HG03064 (cell line): ENCODE data around the gene DDX51.
"Not testable (repeated sequence)": the region's sequence is repeated elsewhere in the genome, so short reads cannot be mapped to it uniquely, and the experiment has no call there.

ENCODE experiments used
- ATAC-seq: cut with Tn5 transposase; IDR thresholded peaks from one replicate; pipeline ENCODE4 v1.9.1; 2021; ENCODE audit warnings: low read depth; ENCODE audit not compliant: unreplicated experiment

Gene DDX51

GRCh38 chr12:132156573-132157325 is 12.6 kb upstream of the DDX51 start:
- no peak for ATAC-seq

- no peak for ATAC-seq
These were observed 11.9 kb upstream of the DDX51 start for GRCh38 chr12:132155771-132156572.

GRCh38 chr12:132154941-132155770 is 11.0 kb upstream of the DDX51 start:
- no peak for ATAC-seq

GRCh38 chr12:132154341-132154761 is 10.2 kb upstream of the DDX51 start:
- ATAC-seq: no peak

- peak; percentile 60 for ATAC-seq
These were observed 9.6 kb upstream of the DDX51 start for GRCh38 chr12:132153501-132154340.

GRCh38 chr12:132152953-132153352 is 8.8 kb upstream of the DDX51 start:
- ATAC-seq: no peak

GRCh38 chr12:132152411-132152821 is 8.3 kb upstream of the DDX51 start:
- ATAC-seq: no peak

- ATAC-seq: no peak
These were observed 7.8 kb upstream of the DDX51 start for GRCh38 chr12:132151766-132152410.

GRCh38 chr12:132151145-132151765 is 7.1 kb upstream of the DDX51 start:
- ATAC-seq: no peak

GRCh38 chr12:132150780-132151144 is 6.6 kb upstream of the DDX51 start:
- ATAC-seq: no peak

GRCh38 chr12:132149526-132149925 is 5.4 kb upstream of the DDX51 start:
- ATAC-seq: not testable (repeated sequence)

GRCh38 chr12:132148368-132149045 is 4.4 kb upstream of the DDX51 start:
- no peak for ATAC-seq

GRCh38 chr12:132147423-132148367 is 3.6 kb upstream of the DDX51 start:
- no peak for ATAC-seq

- no peak for ATAC-seq
These were observed 2.8 kb upstream of the DDX51 start for GRCh38 chr12:132146772-132147422.

GRCh38 chr12:132146098-132146497 is 2.0 kb upstream of the DDX51 start:
- no peak for ATAC-seq

GRCh38 chr12:132145334-132145733 is 1.2 kb upstream of the DDX51 start:
- no peak for ATAC-seq

GRCh38 chr12:132144810-132145168 is 670 bp upstream of the DDX51 start:
- no peak for ATAC-seq
